GM23338 (cell line): ENCODE measurements around the gene SKIC2. TPM values are rescaled to one million over a fixed set of nuclear protein-coding genes. Genes with fewer than 3 reads are reported as not detected.
A peak's percentile ranks its signal among the peaks of the same experiment; 100 is the strongest.

Source experiments
- ATAC-seq: fragments of 200-7000 bp; cut with Tn5 transposase; 3 replicates; pipeline ENCODE4 v1.9.1; 2020
- DNase-seq: peaks from one replicate; pipeline ENCODE4 v3.0.0-alpha.2; 2015; ENCODE audit warnings: low spot score
- H2AFZ ChIP-seq: fragments of 200-600 bp; sonication (generic); 2 replicates; pipeline ENCODE4 v1.8.0; 2016; ENCODE audit warnings: antibody characterized with exemption, mild to moderate bottlenecking, moderate library complexity
- H3F3A ChIP-seq: fragments of 200-600 bp; sonication (generic); replicated peaks from 2 replicates; pipeline ENCODE4 v1.8.0; 2017; ENCODE audit warnings: antibody characterized with exemption, mixed run types, low read depth
- H3K27ac ChIP-seq: fragments of 200-600 bp; sonication (generic); 2 replicates; pipeline ENCODE4 v1.6.1; 2016; ENCODE audit warnings: low read depth
- H3K27me3 ChIP-seq: fragments of 200-600 bp; sonication (generic); 2 replicates; pipeline ENCODE4 v1.8.0; 2016; ENCODE audit warnings: mild to moderate bottlenecking, mixed run types, moderate library complexity; ENCODE audit not compliant: insufficient read depth
- H3K36me3 ChIP-seq: fragments of 200-600 bp; sonication (generic); 2 replicates; pipeline ENCODE4 v1.8.0; 2016; ENCODE audit warnings: mild to moderate bottlenecking; ENCODE audit not compliant: insufficient read depth
- H3K4me1 ChIP-seq: fragments of 200-600 bp; sonication (generic); 2 replicates; pipeline ENCODE4 v1.8.0; 2016; ENCODE audit warnings: mild to moderate bottlenecking, moderate library complexity; ENCODE audit not compliant: insufficient read depth
- H3K4me2 ChIP-seq: fragments of 200-600 bp; sonication (generic); 2 replicates; pipeline ENCODE4 v1.7.1; 2017; ENCODE audit warnings: mixed run types
- H3K4me3 ChIP-seq: fragments of 200-600 bp; sonication (generic); 2 replicates; pipeline ENCODE4 v1.6.1; 2016; ENCODE audit warnings: mixed run types
- H3K79me2 ChIP-seq: fragments of 200-600 bp; sonication (generic); replicated peaks from 2 replicates; pipeline ENCODE4 v1.8.0; 2017; ENCODE audit warnings: mild to moderate bottlenecking; ENCODE audit not compliant: insufficient read depth
- H3K9me2 ChIP-seq: fragments of 200-600 bp; sonication (generic); 2 replicates; pipeline ENCODE4 v1.8.0; 2017; ENCODE audit not compliant: insufficient read depth
- H4K20me1 ChIP-seq: fragments of 200-600 bp; sonication (generic); replicated peaks from 2 replicates; pipeline ENCODE4 v1.8.0; 2017; ENCODE audit warnings: mild to moderate bottlenecking; ENCODE audit not compliant: insufficient read depth
- H3K27ac Mint-ChIP-seq: 2 replicates; pipeline ENCODE4 v1.8.0; 2020; ENCODE audit warnings: inconsistent platforms, mild to moderate bottlenecking, moderate library complexity, mixed read lengths
- H3K27me3 Mint-ChIP-seq: 3 replicates; pipeline ENCODE4 v1.8.0; 2022; ENCODE audit warnings: low read depth, mild to moderate bottlenecking, moderate library complexity, mixed read lengths, inconsistent platforms; ENCODE audit not compliant: insufficient read depth, poor library complexity
- H3K36me3 Mint-ChIP-seq: 3 replicates; pipeline ENCODE4 v1.8.0; 2021; ENCODE audit warnings: low read depth, mild to moderate bottlenecking, inconsistent platforms, moderate library complexity, mixed read lengths
- H3K4me1 Mint-ChIP-seq: 3 replicates; pipeline ENCODE4 v1.8.0; 2020; ENCODE audit warnings: mild to moderate bottlenecking, inconsistent platforms, mixed read lengths
- H3K4me3 Mint-ChIP-seq: 3 replicates; pipeline ENCODE4 v1.8.0; 2021; ENCODE audit warnings: moderate library complexity, mild to moderate bottlenecking, inconsistent platforms, mixed read lengths
- H3K9me3 Mint-ChIP-seq: 3 replicates; pipeline ENCODE4 v1.8.0; 2020; ENCODE audit warnings: moderate library complexity, mild to moderate bottlenecking, inconsistent platforms, mixed read lengths
- CREB1 ChIP-seq: fragments of 250-450 bp; sonication (Bioruptor Pico); IDR thresholded peaks from 2 replicates; pipeline ENCODE4 v1.5.0; 2020; ENCODE audit warnings: low read depth, mild to moderate bottlenecking, moderate library complexity
- CTCF ChIP-seq, 2 experiments: fragments of 200-600 bp in 1 of 2; sonication (generic) in 1 of 2; conservative IDR thresholded peaks; 2 replicates each; pipeline versions ENCODE4 v1.5.1 to v1.6.1; 2016 to 2017; ENCODE audit warnings: antibody characterized with exemption in 2 of 2, low read depth in 2 of 2, mild to moderate bottlenecking in 2 of 2, moderate library complexity in 1 of 2
- ETS1 ChIP-seq: IDR thresholded peaks from 2 replicates; pipeline ENCODE4 v1.6.1; 2016; ENCODE audit warnings: antibody characterized with exemption
- EZH2 ChIP-seq: fragments of 200-600 bp; sonication (generic); IDR thresholded peaks from one replicate; pipeline ENCODE4 v1.8.0; 2017; ENCODE audit warnings: antibody characterized with exemption, mild to moderate bottlenecking, low read depth; ENCODE audit not compliant: unreplicated experiment
- EZH2phosphoT487 ChIP-seq: fragments of 200-600 bp; sonication (generic); IDR thresholded peaks from one replicate; pipeline ENCODE4 v1.8.1; 2018; ENCODE audit warnings: antibody characterized with exemption; ENCODE audit not compliant: unreplicated experiment
- JUNB ChIP-seq: IDR thresholded peaks from one replicate; pipeline ENCODE4 v1.6.1; 2016; ENCODE audit warnings: antibody characterized with exemption; ENCODE audit not compliant: unreplicated experiment
- NANOG ChIP-seq: IDR thresholded peaks from 2 replicates; pipeline ENCODE4 v1.6.1; 2016; ENCODE audit warnings: antibody characterized with exemption, borderline replicate concordance
- POLR2AphosphoS5 ChIP-seq: IDR thresholded peaks from 2 replicates; pipeline ENCODE4 v1.6.1; 2016; ENCODE audit warnings: antibody characterized with exemption, low read depth
- REST ChIP-seq: IDR thresholded peaks from one replicate; pipeline ENCODE4 v1.6.1; 2018; ENCODE audit warnings: antibody characterized with exemption; ENCODE audit not compliant: unreplicated experiment
- STAT1 ChIP-seq: IDR thresholded peaks from one replicate; pipeline ENCODE4 v1.6.1; 2016; ENCODE audit warnings: antibody characterized with exemption; ENCODE audit not compliant: unreplicated experiment
- ZNF114 ChIP-seq: fragments of 250-450 bp; sonication (Bioruptor Pico); IDR thresholded peaks from 2 replicates; pipeline ENCODE4 v1.5.0; 2020; ENCODE audit warnings: mild to moderate bottlenecking, moderate library complexity
- ZNF331 ChIP-seq: fragments of 250-450 bp; sonication (Bioruptor Pico); IDR thresholded peaks from 2 replicates; pipeline ENCODE4 v1.5.0; 2020; ENCODE audit warnings: low read depth, mild to moderate bottlenecking, moderate library complexity
- polyA plus RNA-seq: library from polyadenylated mRNA; unstranded; fragments of >200 nt; fragmentation: Nextera tagmentation; extraction: Ambion mirVana; gene quantifications from 2 replicates; pipeline ENCODE4 v1.2.1, GENCODE V29; 2016
- total RNA-seq: library from RNA; depleted of rRNA; stranded (reverse); fragments of >200 nt; shearing (Covaris generic); gene quantifications from 2 replicates; pipeline ENCODE4 v1.2.3, GENCODE V29; 2014

The SKIC2 gene
- total and polyA plus RNA-seq, 2 experiments from 2014 or later = 21.6 to 47.2 TPM

GRCh38 chr6:31935021-31935420 is 24.0 kb upstream of the SKIC2 start (continued):
- no peak for TF ChIP-seq REST

GRCh38 chr6:31935823-31936222 is 23.2 kb upstream of the SKIC2 start:
- H3K27ac Mint-ChIP-seq = no peak overlapping the region
- TF ChIP-seq EZH2phosphoT487 (no peak), NANOG (no peak), JUNB (no peak), ZNF114 (CRISPR knock-in tag) (no peak)
- Histone ChIP-seq H4K20me1 (no peaks in the 10 kb centered on the region), H3K4me2 (no peak overlapping the region), H3K27me3 (no peaks in the 10 kb centered on the region), H3F3A (no peaks in the 10 kb centered on the region), H3K79me2 (no peaks in the 10 kb centered on the region), H3K9me2 (peaks cover 2% of the 10 kb centered on the region; the same call in 1 of the 2 replicates), H2AFZ (no peak overlapping the region), H3K4me1 (no peaks in the 10 kb centered on the region), H3K4me3 (no peak overlapping the region), H3K27ac (no peak overlapping the region), H3K36me3 (no peaks in the 10 kb centered on the region)
- DNase-seq (no peak), ATAC-seq (no peak)
- no peaks in the 10 kb centered on the region for H3K36me3 Mint-ChIP-seq
- no peak overlapping the region for H3K4me3 Mint-ChIP-seq
- H3K9me3 Mint-ChIP-seq = peaks cover 11% of the 10 kb centered on the region; the same call in 2 of the 3 replicates
- H3K4me1 Mint-ChIP-seq = peaks cover 9% of the 10 kb centered on the region
- H3K27me3 Mint-ChIP-seq = peaks cover 4% of the 10 kb centered on the region

GRCh38 chr6:31940256-31940664 is 18.7 kb upstream of the SKIC2 start:
- Histone ChIP-seq H3K79me2 (no peaks in the 10 kb centered on the region), H3F3A (no peaks in the 10 kb centered on the region), H3K36me3 (no peaks in the 10 kb centered on the region), H3K27ac (no peak overlapping the region), H3K4me3 (no peak overlapping the region), H2AFZ (peak overlapping the region; percentile 86), H3K4me1 (no peaks in the 10 kb centered on the region), H3K27me3 (no peaks in the 10 kb centered on the region), H3K4me2 (no peak overlapping the region), H3K9me2 (no peaks in the 10 kb centered on the region), H4K20me1 (no peaks in the 10 kb centered on the region)
- Mint-ChIP-seq H3K27me3 (peaks cover 12% of the 10 kb centered on the region), H3K9me3 (no peaks in the 10 kb centered on the region), H3K36me3 (no peaks in the 10 kb centered on the region), H3K27ac (peak overlapping the region; percentile 16; the same call in 1 of the 2 replicates), H3K4me3 (no peak overlapping the region), H3K4me1 (peaks cover 9% of the 10 kb centered on the region)
- TF ChIP-seq CTCF (conservative IDR thresholded peaks at IDR 0.05; ENCODE audit: low read depth in 2 of 2) (no peak), EZH2phosphoT487 (no peak), ETS1 (no peak), JUNB (no peak), CREB1 (CRISPR knock-in tag) (no peak), ZNF331 (CRISPR knock-in tag) (no peak), STAT1 (no peak), EZH2 (no peak), REST (no peak), NANOG (no peak), POLR2AphosphoS5 (no peak), ZNF114 (CRISPR knock-in tag) (no peak)
- ATAC-seq (peak; percentile 41; the same call in 2 of the 3 replicates), DNase-seq (peak; percentile 29)
